Daoy (cell line): ENCODE data around the gene ZNF710. TPM values are rescaled to one million over a fixed set of nuclear protein-coding genes. Genes with fewer than 3 reads are reported as not detected.
"Not testable (repeated sequence)": the region's sequence is repeated elsewhere in the genome, so short reads cannot be mapped to it uniquely, and the experiment has no call there.

Source experiments
- DNase-seq: peaks from one replicate; pipeline ENCODE4 v3.0.0-alpha.2; 2015; ENCODE audit warnings: low read depth
- total RNA-seq: library from RNA; depleted of rRNA; stranded (reverse); fragments of >200 nt; shearing (Covaris generic); gene quantifications from 2 replicates; pipeline ENCODE4 v1.2.3, GENCODE V29; 2014

Gene ZNF710
- total RNA-seq, 1 experiment from 2014 or later = 12.3 TPM

GRCh38 chr15:90059208-90059985 is 58.3 kb downstream of the ZNF710 start:
- DNase-seq = no peak

DNA sequence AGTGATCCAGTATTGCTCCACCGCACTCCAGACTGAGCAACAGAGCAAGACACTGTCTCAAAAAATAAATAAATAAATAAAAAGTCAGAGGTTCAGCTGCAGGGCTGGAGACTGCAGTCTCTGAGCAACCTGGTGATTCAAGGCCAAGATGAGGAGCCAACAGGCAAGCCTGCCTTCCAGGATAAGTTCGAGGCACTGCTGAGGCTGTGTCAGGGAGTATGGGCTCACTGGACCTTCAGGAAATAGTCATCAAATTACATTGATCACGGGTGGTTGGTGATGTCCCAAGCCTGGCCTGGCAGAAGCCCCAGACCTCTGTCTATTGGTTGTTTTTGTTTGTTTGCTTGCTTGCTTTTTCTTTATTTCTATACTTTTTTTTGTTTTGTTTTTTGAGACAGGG is 59.7 kb downstream of the ZNF710 start:
- DNase-seq = no peak

DNA sequence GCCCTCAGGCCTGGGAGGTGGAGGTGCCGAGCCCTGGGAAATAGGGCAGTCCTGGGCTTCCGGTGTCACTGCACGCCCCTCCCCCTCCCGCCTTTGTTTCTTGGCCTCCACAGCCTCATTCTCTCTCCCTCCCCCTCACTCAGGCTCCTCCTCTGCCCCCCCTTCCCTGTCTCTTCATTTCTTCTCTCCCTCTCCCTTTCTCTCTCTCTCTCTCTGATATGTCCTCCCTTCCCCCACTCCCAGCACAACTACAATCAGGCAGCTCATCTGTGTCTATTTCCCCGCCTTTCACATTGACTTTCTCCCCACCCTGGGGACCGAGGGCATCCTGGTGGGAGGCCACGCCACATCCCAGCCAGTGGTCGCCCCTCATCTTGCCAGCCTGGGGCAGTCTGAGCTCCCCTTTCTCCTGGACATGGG is 60.9 kb downstream of the ZNF710 start:
- DNase-seq = peak; percentile 21

DNA sequence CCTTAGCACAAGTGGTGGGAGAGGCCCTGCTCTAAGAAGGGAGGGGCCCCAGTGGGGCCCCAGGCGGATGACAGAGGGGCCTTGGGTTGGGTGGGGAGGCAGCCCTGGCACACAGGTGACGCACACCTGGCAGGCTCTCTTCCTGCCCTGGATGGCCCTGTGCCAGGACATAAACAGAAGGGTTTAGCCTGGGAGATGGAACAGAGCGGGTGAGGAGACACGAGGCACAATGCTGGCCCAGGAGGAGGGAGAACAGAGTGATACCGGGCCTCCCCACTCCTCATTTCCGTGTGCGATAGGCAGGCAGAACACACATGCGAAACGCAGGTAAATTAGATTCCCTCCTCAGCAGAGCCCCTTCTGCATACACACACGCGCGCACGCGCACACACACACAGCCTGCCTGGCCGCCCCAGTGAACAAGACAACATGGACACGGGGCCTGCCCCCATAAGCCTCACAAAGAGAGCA is 61.4 kb downstream of the ZNF710 start:
- no peak for DNase-seq

DNA sequence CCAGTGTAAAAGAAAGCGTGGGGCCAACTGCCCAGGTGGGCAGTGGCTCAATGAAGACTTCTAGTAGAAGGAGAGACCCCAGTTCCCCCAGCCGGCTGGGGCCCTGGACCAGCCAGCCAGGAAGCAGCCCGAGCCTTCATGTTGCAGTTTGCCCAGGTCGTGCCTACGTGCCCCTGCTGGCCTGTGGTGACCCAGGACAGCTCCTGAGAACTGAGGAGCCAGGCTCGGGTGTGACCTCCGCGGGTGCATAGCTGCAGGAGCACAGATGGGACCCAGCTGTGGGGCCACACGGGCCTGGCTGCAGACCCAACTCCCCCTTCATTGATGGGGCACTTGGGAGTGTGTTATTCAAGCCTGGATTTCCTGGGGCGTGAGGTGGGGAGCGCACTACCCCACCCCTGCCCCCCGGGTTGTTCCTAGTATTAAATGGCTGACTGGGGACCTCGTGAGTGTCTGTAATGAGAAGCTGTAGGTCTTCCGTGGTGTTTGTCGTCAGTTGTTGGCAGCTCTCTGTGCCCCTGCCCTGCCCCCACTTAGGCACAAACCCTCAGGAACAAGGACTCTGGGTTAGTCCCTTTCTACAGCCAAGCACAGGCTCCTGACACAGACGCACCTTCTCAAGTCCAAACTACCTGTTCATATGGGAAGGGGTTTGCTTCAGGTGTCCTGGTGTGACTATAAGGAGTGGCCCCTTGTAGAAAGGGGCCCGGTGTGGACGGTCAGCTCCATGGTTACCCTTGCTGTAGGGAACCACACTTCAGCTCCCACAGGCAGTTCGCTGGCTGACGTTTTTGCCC is 62.0 kb downstream of the ZNF710 start:
- no peak for DNase-seq

DNA sequence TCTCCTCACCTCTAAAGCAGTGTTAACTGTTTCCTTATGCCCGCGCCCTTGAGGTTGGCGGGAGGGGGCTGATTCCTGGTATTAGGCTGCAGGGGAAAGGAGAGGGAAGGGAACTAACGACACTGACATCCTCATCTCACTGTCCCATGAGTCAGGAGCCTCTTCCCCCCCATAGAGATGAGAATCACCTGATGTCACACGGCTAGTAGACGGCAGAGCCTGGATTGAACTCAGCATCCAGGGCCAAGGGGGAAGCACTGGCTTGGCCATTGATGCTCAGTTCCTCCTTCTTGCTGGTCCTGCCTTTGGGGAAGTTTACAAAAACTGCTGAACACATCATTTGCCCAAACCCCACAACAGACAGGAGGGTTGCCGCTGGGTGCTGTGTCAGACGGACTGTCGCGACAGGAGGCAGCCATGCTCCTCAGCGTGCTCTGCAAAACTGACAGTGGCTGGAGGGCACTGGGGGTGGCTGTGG is 62.7 kb downstream of the ZNF710 start:
- DNase-seq = no peak

DNA sequence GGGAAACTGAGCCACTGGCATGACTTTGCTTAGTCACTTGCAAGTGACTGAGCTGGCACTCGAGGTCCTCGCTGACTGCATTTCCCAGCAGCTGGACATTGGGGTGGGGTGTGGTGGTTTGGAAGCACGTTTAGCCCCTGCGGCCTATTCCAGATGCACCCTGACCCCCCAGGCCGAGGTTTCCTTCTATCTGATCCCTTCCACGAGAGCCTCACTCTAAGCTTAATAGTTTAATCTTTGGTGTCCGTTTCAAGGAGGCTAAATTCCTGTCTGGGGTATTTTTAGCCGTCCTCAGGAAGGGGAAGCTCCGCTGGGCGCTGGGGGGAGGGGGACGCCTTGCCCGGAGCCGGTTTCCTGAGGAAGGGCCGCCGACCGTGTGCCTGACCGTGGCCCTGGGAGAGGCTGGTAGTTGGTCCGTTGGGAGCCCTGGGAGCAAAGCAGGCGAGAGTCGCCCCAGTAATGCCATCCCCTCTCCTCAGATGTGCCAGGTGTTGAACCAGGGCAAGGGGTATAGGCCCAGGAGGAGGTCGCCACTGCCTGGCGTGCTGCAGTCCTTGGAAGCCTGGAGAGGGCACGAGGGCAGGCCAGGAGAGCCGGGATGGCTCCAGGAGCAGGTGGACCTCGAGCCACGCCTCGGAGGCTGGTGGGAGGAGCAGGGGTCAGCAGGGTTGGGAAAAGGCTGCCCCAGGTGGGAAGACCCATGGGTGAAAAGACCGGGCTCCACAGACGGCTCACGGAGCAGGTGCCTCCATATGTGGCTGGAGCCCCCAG is 64.0 kb downstream of the ZNF710 start:
- no peak for DNase-seq

DNA sequence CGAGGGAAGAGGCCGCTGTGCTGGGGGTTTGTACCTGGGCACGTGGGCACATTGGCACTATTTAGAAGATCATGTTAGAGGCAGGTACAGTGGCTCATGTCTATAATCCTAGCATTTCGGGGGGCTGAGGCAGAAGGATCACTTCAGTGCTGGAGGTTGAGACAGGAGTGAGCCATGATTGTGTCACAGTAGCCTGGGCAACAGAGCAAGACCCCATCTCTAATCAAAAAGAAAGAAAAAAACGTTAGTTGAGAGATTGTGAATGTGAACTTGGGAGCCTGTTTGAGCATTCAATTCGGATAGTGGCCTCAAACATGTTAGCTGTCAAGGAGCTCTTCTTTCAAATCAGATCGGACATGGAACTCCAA is 64.5 kb downstream of the ZNF710 start:
- no peak for DNase-seq

- no peak for DNase-seq
Measured at GRCh38 chr15:90067181-90067952, 66.2 kb downstream of the ZNF710 start.

GRCh38 chr15:90067953-90068606 is 67.0 kb downstream of the ZNF710 start:
- DNase-seq = no peak

- not testable (repeated sequence) for DNase-seq
Measured at GRCh38 chr15:90070623-90071022, 69.5 kb downstream of the ZNF710 start.

DNA sequence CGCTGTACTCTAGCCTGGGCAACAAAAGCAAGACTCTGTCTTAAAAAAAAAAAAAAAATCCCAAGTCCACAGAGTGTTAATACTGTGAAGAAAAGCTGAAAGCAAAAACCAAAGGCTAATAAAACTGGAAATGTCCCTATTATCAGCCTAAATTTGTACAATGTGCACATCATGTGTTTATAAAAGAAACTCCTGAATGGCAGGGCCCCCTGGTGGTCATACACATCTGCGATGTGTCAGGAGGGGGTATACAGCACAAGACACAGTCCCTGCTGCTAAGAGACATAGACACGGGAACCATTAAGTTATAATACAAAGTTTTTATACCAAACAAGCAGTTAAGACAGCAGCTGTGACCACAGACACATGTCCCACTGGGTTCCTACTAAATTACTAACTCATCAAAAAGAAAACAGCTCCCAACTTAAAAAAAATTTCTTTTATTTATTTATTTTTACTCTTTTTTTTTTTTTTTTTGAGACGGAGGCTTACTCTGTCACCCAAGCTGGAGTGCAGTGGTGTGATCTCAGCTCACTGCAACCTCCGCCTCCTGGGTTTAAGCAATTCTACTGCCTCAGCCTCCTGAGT is 70.2 kb downstream of the ZNF710 start:
- DNase-seq = peak; percentile 70

DNA sequence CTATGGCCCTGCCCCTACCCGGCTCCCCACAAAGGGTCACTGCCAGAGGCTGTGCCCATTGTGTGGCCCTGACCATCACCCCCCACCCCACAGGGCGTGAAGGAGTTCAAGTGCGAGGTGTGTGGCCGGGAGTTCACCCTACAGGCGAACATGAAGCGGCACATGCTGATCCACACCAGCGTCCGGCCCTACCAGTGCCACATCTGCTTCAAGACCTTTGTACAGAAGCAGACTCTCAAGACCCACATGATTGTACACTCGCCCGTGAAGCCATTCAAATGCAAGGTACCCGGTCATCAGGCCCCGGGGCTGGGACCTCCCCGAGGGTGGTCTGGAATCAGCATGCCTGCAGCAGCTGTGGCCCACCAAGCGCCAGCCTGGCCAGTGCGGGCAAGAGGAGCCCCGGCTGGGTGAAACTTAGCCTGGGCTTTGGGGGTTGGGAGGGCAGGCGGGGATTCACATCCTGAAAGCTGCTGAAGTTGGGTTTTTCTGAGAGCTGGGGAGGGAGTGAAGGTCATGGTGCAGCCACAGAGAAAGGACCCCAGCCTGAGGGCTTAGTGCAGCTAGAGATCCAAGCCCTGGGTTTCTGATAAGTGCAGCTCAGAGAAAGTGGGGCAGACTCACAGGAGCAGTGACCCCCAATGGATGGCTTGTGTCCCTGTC is 72.0 kb downstream of the ZNF710 start:
- no peak for DNase-seq

GRCh38 chr15:90074023-90074422 is 72.9 kb downstream of the ZNF710 start:
- DNase-seq = no peak

DNA sequence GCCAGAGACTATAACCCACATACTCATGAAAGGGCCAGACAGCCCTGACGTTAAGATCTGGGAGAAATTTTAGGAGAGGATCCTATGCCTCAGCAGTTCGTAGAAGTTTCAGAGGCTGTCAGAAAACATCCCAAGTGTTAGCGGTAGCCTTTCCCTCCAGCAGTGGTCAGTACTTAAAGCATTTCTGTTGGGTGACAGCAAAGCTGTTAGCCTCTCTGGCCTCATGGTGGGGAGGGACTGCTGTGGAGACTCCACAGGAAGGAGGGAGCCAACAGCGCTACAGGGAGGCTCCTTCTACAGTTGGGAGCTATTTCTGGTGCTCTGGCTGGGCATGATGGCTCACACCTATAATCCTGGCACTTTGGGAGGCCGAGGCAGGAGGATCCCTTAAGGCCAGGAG is 73.8 kb downstream of the ZNF710 start:
- DNase-seq = no peak

DNA sequence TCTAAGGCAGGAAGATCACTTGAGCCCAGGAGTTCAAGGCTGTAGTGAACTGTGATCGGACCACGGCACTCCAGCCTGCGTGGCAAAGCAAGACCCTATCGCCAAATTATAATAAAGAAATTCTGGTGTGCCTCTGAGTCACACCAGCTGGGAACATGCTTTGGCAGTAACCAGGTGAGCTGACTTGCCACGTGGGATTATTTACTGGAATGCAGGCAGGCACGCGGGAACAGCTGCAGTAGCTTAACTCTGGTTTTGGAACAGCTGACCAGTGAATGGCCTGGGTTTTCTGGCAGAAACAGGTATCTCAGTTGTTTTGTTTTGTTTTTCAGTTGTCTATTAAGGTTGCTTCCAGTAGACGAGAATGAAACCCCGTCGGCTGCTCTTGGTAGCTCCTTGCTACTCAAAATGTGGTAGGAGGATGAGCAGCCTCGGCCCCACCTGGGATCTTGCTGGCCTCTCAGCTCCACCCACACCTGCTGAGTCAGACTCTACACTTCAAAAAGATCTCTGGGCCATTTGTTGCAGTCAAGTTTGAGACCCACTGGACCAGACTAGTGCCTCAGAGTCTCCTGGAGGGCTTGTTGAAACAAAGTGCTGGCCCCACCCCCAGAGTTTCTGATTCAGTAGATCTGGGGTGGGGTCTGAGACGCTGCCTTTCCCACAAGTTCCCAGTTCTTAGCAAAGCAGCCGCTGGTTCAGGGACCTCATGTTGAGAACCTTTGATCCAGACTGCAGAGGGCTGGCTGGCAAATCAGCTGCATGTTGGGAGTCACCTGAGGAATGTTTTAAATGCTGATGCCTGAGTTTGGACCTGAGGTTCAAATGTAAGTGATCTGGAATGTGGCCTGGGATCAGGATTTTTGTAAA is 74.5 kb downstream of the ZNF710 start:
- DNase-seq = no peak

GRCh38 chr15:90076716-90077115 is 75.6 kb downstream of the ZNF710 start:
- DNase-seq = no peak

DNA sequence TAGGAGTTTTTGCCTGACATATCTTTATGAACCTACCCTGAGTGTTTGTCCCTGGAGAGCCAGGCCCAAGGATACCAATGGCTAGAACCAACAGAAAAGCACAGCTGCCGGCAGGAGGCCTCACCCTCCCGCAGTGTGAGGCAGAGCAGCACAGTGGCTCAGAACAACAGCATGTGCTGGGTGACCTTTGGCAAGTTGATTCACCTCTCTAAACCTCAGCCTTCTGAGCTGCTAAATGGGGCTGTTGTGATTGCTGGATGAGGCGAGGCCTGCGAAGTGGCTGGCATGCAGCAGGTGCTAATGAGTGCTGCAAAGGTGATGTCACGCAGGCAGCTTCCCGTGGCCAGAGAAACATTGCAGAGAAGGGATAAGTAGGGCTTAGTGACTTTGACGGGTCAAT is 77.8 kb downstream of the ZNF710 start:
- no peak for DNase-seq
